Stimulated activated naive CD4-positive, alpha-beta T cell (primary cell): ENCODE results near the gene LRRC49.
"Not testable (repeated sequence)": the region's sequence is repeated elsewhere in the genome, so short reads cannot be mapped to it uniquely, and the experiment has no call there.

Experiments used
- DNase-seq, 6 experiments: peaks; one replicate each; lab custom pipeline; 2025; lab: John Stamatoyannopoulos, UW

The LRRC49 gene

DNA sequence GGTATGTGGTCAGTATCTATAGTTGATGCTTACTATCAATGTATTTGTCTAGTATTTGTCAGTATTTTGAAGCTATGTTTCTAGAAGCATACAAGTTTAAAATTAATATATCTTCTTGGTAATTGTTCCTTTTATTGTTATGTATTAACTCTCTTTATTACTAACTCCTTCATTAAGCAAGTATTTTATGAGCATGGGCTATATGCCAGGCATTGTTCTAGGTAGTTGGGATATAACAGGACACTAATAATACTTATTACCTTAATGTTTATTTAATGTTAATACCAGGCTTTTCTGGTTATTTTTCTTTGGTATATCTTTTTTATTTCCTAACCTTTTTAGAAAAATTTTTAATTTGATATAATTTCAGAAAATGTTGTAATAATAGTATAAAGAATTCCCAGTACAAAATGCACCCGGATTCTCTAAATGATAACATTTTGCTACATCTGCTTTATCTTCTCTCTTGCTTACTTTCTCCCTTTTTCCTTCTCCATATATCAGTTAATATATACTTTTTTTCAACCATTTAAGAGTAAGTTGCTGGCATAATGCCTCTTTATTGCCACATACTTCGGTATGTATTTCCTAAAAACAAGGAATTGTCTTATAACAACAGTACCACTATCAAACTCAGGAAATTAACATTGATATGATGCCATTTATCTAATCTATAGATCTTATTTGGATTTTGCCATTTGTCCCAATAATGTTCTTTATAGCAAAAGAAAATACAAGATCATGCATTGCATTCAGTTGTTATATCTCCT, 30.9 kb downstream of the LRRC49 start:
- DNase-seq: no peak

DNA sequence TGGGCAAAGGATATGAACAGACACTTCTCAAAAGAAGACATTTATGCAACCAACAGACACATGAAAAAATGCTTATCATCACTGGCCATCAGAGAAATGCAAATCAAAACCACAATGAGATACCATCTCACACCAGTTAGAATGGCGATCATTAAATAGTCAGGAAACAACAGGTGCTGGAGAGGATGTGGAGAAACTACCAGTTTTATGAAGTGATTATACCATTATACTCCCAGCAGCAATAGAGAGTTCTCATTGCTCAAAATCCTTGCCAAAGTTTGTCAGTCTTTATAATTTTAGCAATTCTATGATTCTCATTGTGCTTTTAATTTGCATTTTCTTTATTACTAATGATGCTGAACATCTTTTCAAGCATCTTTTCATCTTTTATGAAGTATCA, 34.3 kb downstream of the LRRC49 start:
- DNase-seq: not testable (repeated sequence)

DNA sequence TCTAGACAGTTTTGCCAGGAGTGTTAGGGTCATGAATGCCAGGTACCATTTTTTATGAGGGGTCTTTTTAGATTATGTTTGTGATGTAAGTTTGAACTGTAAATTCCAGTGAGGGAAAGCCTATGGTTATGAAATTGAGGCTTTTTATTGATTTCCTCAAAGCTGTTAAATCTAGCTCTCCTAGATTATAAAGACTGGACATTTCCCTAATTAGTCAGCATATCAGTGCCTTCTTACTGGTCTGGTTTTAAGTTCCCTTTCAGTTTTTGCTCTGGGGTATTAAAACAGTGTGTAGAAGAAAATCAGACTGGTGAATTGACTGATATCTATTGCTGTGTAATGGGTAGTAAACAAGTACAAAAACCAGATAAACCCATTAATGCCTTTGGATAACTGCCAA, 39.2 kb downstream of the LRRC49 start:
- DNase-seq: no peak

DNA sequence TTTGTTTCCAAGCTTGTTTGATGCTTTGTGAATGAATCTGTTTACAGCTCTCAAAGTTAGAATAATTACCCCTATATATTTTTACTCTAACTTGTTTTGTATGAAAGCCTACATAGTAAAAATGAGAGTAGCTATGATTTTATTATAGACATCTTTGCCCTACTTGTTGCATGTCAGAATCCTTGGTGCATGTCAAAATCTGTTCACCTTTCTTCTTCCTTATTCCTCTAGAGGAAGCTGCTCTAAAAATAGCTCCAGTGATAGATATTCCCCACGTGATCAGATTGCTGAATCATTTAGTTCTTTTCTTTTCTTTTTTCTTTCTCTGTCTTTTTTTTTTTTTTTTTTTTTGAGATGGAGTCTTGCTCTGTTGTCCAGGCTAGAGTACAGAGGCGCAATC, 39.8 kb downstream of the LRRC49 start:
- DNase-seq: no peak

DNA sequence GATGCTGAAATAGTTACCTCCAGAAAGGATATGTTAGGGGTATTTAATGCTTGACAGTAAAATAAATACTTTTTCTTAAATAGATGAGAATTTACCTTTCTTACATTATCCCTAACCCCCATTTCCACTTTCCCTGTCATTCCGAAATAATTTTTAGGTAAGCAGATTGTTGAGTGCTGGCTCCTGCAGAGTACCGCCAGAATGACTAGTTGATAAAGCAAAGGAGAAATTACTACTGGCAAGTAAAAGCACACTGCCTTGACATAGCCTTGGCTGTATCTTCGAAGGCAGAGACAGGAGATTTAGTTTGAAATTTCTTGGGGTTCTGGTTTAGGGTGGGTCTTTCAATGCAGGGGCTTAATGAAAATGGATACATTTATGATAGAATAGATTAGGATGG, 40.8 kb downstream of the LRRC49 start:
- no peak for DNase-seq

DNA sequence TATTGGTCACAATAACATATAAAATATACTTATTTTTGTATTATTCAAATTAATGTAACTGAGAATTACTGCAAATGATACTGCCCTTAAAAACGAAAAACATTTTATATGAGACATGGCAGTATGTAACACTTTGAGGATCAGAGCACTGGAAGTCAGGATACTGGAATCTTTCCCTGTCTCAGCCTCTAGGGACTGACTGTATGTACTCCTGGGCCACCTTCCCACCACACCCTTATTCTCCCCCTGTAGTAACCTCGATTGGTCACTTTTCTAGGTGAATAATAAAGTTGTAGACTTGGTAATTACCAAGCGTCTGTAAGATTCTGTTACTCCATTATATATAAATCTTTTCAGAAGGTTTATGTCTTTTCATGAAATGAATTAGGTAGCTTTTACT, 43.0 kb downstream of the LRRC49 start:
- no peak for DNase-seq

DNA sequence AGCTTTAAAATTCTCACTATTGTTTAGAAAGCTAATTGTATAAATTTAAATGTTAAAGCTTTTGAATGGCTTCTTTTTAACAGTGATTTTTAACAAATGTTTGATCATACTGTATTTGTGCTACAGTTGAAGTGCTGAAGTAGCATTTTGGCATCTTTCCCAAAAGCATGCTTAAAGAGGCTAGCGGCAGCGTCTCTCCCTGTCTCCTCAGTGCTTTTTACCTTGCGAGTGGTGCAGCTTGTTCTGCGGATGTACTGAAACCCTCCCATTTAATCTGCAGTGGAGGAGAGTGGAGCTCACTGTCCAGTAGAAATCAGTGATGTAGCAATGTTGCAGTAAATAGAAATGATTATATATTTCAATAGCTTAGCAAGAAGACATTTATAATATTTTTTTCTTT, 43.7 kb downstream of the LRRC49 start:
- no peak for DNase-seq

DNA sequence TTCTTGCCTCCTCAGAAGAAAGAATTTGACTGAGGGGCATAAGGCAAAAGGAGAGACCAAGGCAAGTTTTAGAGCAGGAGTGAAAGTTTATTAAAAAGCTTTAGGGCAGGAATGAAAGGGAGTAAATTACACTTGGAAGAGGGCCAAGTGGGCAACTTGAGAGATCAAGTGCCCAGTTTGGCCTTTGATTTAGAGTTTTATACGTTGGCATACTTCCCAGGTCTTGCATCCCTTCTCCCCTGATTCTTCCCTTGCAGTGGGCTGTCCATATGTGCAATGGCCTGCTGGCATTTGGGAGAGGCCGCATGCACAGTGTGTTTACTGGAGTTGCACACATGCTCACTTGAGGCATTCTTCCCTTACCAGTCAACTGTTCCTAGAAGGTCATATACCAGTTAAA, 50.7 kb downstream of the LRRC49 start:
- DNase-seq: not testable (repeated sequence)

DNA sequence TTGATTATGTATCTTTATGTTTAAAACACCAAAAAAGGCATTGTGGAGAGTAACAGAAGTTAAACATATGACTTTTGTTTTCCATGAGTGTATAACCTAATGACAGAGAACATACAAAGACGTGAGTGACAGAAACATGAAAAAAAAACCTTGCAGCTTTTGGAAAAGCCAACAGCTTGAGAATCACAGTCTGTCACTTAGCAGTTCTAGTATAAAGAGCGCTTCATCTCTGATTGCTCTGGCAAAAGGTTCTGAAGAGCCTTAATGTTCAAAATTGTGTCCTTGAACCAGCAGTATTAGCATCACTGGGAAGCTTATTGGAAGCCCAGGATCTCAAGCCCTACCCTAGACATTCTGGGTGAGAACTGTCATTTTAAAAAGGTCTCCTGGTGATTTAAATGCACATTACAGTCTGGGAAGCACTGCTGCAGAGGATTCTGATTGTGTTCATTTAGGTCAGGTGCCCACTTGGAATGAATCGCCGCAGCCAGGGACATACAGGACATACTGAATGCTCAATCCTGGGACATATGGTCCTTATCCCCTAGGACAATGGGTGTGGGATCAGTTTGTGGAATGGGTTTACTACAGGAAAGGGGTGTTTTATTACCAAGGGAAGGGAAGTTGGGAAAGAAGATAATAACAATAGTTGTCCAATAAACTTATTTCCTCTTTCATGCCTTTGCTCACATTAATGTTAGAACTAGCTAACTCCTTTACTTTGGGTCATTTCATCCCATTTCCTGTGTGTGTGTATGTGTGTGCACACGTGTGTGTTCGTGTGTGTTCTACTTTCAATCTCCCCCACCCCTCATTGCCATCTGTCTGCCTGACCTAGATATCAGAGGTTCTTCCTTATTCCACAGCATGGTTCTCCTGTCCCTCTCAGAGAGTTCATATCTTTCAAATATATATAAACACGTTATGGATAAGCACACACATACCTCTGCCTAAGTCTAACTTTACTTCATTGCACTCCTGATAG, 55.0 kb downstream of the LRRC49 start:
- DNase-seq: no peak

DNA sequence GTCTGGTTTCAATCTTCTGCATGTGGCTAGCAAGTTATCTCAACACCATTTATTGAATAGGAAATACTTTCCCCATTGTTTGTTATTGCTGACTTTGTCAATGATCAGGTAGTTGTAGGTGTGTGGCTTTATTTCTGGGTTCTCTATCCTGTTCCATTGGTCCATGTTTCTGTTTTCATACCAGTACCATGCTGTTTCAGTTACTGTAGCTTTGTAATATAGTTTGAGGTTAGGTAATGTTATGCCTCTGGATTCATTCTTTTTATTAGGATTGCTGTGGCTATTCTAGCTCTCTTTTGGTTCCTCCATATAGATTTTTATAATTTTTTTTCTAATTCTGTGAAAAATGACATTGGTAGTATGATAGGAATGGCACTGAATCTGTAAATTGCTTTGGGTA, 58.3 kb downstream of the LRRC49 start:
- no peak for DNase-seq

DNA sequence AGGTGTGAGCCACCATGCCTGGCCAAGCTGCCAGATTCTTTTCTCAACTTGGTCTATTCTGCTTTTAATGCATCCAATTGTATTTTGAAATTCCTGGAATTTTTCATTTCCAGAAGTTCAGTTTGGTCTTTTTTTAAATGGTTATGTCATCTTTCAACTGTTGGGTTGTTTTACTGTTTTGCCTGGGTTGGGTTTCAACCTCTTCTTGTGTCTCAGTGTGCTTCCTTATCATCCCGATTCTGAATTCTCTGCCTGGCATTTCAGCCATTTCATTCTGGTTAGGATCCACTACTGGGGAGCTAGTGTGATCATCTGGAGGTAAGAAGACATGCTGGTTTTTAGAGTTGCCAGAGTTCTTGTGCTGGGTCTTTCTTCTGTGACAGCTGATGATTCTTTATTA, 61.5 kb downstream of the LRRC49 start:
- no peak for DNase-seq

DNA sequence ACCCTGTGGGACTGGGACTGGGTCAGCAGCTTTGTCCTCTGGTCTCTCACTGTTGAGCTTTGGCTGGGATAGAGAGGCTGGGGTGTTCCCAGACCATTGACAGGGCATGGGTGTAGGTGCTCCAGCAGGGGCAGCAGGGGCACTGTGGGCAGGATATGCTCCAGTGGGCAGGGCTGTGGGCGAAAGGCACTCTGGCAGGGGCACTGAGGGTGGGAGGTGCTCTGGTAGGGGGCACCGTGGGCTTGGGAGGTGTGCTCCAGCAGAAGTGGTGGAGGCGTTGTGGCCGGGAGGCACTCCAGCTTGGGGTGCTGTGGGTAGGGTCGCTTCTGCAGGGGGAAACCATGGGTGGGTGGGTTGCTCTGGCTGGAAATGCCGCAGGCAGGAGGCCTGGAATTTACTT, 62.1 kb downstream of the LRRC49 start:
- no peak for DNase-seq

DNA sequence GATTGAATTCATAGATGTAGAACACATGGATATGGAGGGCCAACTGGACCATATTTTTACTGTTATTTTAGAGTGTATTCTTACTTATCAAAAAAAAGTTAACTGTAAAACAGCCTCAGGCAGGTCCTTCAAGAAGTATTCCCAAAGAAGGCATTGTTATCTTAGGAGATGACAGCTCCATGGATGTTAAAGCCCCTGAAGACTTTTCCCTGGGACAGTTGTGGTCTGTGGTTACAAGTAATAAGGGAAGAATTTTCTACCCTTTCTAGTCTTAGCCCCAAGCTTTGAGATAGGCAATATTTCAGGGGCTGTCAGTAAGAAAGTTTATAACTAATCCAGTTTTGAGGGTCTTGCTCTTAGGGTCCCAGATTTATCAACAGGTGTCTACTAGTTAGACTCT, 62.5 kb downstream of the LRRC49 start:
- DNase-seq: no peak

DNA sequence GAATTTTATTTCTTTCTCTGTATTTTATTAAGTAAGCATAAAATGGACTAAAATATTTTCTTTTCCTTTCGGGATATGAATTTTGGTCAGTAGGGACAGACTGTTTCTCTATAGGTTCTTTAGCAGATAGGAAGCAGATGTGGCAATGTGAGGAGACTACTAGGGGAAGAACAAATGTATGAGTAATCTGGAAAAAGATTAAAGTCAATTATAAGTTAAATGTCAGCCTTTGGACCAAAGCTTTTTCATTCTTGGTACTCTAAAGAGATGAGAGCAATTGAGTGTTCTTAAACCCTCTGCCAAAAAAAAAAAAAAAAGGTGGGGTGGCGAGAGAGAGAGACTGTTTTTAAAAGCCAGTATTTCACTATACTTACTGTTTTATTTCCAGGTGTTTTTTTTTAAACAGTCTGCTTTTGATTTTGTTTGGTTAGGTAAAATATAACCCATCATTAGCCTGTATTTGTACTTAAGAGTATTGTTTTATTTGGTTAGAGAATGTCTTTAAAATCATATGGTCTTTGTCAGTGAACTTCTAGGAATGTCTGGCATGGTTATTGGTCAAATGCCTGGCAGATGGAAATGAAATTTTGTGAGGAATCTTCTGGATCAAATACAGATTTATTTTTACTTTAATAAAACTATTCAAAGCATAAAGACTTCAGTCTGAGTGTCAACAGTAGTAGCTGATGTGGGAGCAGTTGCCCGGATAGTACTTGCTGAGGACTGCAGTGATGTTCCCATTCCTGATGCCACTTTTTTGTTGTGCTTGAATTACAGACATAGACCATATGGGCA, 63.8 kb downstream of the LRRC49 start:
- no peak for DNase-seq

DNA sequence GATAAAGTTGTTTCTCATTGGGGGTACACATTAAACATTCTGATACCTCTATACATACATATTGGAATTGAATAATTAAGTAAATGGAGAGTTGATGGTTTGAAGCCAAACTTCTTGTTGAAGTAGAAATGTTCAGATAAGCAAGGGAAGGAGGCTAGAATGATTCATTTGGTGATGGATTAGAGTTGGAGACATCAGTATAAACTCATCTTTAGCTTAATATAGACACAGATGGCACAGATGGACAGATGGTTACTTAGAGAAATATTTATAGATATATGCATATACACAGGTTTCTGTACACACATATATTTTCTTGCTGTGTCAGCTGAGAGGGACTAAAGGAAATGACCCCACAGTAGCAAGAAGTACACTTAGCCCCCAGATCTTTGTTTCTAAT, 69.5 kb downstream of the LRRC49 start:
- DNase-seq: no peak

DNA sequence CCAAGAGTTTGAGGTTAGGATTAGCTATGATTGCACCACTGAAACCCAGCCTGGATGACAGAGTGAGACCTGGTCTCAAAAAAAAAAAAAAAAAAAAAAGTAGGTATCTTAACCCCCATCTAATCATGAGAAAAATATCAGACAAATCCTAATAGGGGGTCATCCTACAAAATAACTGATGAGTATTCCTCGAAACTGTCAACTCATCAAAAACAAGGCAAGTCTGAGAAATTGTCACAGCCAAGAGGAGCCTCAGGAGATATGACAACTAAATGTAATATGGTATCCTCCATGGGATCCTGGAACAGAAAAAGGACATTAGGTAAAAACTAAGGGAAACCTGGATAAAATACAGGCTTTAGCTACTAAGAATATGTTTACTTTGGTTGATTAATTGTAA, 70.6 kb downstream of the LRRC49 start:
- no peak for DNase-seq

DNA sequence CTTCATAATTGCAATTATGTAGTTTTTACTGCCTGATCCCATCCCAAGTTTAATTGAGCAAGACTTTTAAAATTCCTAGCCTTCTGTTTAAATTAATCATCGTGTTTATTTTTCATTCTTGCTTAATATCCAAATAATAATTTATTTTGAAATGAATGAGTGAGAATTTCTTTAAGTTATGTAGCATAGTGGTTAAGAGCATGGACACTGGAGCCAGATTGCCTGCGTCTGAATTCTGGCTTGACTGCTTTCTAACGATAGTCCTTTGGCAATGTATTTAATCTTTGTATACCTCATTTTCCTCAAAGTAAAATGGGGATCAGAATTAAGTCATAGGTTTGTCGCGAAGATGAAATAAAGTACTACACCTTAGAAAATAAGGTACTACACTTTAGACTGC, 71.4 kb downstream of the LRRC49 start:
- DNase-seq: no peak

DNA sequence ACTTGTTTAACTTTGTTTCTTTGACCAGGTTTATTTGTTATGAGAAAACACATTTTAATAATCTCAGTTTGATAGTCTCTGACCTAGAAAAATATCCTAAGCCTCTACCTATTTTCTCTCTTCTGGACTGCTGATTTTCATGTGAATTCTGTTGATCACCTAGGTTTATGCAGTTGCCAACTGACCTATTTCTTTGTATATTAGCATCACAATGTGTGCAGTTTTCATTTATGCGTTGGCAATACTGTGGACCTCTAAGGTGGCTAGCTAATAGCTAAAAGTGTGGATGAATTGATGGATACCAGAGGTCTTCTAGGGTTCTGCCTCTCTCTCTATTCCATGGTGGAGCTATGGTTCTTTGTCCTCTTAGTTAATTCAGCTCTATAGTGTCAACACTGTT, 72.1 kb downstream of the LRRC49 start:
- no peak for DNase-seq

DNA sequence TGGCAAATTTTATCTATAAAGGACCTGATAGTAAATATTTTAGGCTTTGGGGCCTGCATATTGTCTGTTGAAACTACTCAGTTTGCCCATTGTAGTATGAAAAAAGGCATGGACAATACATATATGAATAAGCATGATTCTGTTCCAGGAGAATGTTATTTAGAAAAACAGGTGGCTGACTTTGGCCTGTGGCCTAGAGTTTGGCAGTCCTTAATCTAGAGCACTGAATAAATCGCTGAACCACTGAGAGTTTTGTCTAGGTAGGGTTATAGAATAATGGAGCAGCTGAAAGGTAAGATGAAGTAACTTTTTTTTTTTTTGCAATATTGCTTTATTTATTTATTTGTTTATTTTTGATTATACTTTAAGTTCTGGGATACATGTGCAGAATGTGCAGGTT, 75.0 kb downstream of the LRRC49 start:
- DNase-seq: no peak

DNA sequence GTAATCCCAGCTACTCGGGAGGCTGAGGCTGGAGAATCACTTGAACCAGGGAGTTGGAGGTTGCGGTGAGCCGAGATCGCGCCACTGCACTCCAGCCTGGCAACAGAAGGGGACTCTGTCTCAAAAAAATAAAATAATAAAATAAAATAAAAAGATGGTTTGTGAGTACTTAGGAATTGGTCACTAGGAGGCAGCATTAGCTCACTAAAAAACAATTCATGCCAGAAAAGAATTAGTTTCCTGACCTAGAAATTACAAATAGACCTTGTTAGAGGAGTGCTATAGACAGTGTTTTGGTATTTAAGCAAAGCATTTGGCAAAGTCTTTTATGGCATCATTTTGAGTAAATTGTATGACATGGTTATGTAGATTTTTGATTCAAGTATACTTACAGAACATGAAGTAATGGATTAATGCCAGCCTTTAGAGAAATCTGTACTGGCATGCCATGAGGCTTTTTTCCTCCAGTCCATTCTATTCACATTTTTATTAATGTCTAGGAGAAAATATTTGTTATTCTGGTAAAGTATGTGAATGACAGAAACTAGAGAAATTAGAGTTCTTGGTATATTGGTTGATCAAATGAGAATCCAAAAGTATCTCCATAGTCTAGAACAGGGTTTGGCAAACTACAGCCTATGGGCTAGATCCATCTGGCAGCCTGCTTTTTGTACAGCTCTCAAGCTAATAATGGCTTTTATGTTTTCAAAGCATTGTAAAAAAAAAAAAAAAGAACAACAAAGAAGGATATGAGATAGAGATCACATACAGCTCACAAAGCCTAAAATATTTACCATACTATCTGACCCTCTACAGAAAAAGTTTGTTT, 81.6 kb downstream of the LRRC49 start:
- no peak for DNase-seq

DNA sequence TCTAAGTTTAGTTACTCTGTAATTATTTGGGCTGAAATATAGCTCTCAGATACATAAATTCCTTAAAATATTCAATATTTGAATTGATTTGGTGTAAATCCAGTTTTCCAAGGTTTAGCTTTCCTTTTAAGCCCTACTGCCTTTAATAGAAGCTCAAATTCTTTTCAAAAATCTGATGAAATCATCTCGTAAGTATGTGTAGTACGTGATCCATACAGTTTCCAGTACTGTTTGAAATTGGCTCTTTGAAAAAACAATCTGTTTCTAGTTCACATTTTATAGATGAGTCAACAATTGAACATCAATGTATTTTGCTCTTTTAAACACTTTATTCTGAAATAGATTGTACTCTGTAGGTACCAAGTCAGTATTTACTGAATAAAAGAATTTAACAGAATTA, 84.2 kb downstream of the LRRC49 start:
- DNase-seq: no peak
